ENCODE results near the gene FSHR. TPM values are rescaled to one million over a fixed set of nuclear protein-coding genes. Genes with fewer than 3 reads are reported as not detected.

Gene FSHR
- total RNA-seq, 2 experiments from 2014 or later, result not detected

- intact Hi-C loops (cut with micrococcal nuclease), result no loop called here
- DNase-seq, result no peak
- H3K9me3 Mint-ChIP-seq, result no peaks in the 10 kb centered on the region
- H3K4me1 Mint-ChIP-seq (ENCODE audit: low read depth), result no peaks in the 10 kb centered on the region
- no peaks in the 10 kb centered on the region for H3K27me3 Mint-ChIP-seq
- CTCF ChIA-PET, result no interaction called here
- no peak overlapping the region for H3K4me3 Mint-ChIP-seq
- H3K27ac Mint-ChIP-seq, result no peak overlapping the region
- H3K36me3 Mint-ChIP-seq, result no peaks in the 10 kb centered on the region
- POLR2A ChIA-PET, result no interaction called here
These were observed 10.4 kb upstream of the FSHR start for GRCh38 chr2:49164729-49165128.

GRCh38 chr2:49162151-49162550 is 7.8 kb upstream of the FSHR start:
- intact Hi-C loops (cut with micrococcal nuclease), result no loop called here
- Mint-ChIP-seq H3K4me3 (no peak overlapping the region), H3K4me1 (ENCODE audit: low read depth) (no peaks in the 10 kb centered on the region), H3K9me3 (no peaks in the 10 kb centered on the region), H3K27ac (no peak overlapping the region), H3K27me3 (no peaks in the 10 kb centered on the region), H3K36me3 (no peaks in the 10 kb centered on the region)
- ChIA-PET CTCF (no interaction called here), POLR2A (no interaction called here)
- DNase-seq, result no peak

GRCh38 chr2:49154891-49155290 is 576 bp upstream of the FSHR start:
- no peak for DNase-seq
- CTCF ChIA-PET, result no interaction called here
- Mint-ChIP-seq H3K4me3 (no peak overlapping the region), H3K36me3 (no peaks in the 10 kb centered on the region), H3K27ac (no peak overlapping the region), H3K27me3 (no peaks in the 10 kb centered on the region), H3K9me3 (no peaks in the 10 kb centered on the region), H3K4me1 (ENCODE audit: low read depth) (no peaks in the 10 kb centered on the region)
- intact Hi-C loops (cut with micrococcal nuclease), result no loop called here
- POLR2A ChIA-PET, result no interaction called here

GRCh38 chr2:49153252-49153651 is 1.1 kb downstream of the FSHR start:
- DNase-seq, result no peak
- no peak overlapping the region for H3K27ac Mint-ChIP-seq
- intact Hi-C loops (cut with micrococcal nuclease), result no loop called here
- ChIA-PET CTCF (no interaction called here), POLR2A (no interaction called here)
- H3K36me3 Mint-ChIP-seq, result no peaks in the 10 kb centered on the region
- H3K27me3 Mint-ChIP-seq, result no peaks in the 10 kb centered on the region
- H3K4me3 Mint-ChIP-seq, result no peak overlapping the region
- no peaks in the 10 kb centered on the region for H3K9me3 Mint-ChIP-seq
- H3K4me1 Mint-ChIP-seq (ENCODE audit: low read depth), result no peaks in the 10 kb centered on the region

- H3K4me1 Mint-ChIP-seq (ENCODE audit: low read depth), result no peaks in the 10 kb centered on the region
- no peaks in the 10 kb centered on the region for H3K27me3 Mint-ChIP-seq
- intact Hi-C loops (cut with micrococcal nuclease), result no loop called here
- ChIA-PET CTCF (no interaction called here), POLR2A (no interaction called here)
- no peaks in the 10 kb centered on the region for H3K9me3 Mint-ChIP-seq
- no peaks in the 10 kb centered on the region for H3K36me3 Mint-ChIP-seq
- DNase-seq, result no peak
- no peak overlapping the region for H3K27ac Mint-ChIP-seq
- no peak overlapping the region for H3K4me3 Mint-ChIP-seq
These were observed 1.5 kb downstream of the FSHR start for GRCh38 chr2:49152824-49153223.

- intact Hi-C loops (cut with micrococcal nuclease), result no loop called here
- no peaks in the 10 kb centered on the region for H3K9me3 Mint-ChIP-seq
- DNase-seq, result no peak
- H3K4me3 Mint-ChIP-seq, result no peak overlapping the region
- H3K27ac Mint-ChIP-seq, result no peak overlapping the region
- no peaks in the 10 kb centered on the region for H3K27me3 Mint-ChIP-seq
- ChIA-PET POLR2A (no interaction called here), CTCF (no interaction called here)
- no peaks in the 10 kb centered on the region for H3K4me1 Mint-ChIP-seq (ENCODE audit: low read depth)
- no peaks in the 10 kb centered on the region for H3K36me3 Mint-ChIP-seq
These were observed 7.9 kb downstream of the FSHR start for GRCh38 chr2:49146401-49146800.

GRCh38 chr2:49131801-49132200 is 22.5 kb downstream of the FSHR start:
- H3K9me3 Mint-ChIP-seq, result peaks cover 14% of the 10 kb centered on the region
- no peak for DNase-seq
- H3K27me3 Mint-ChIP-seq, result no peaks in the 10 kb centered on the region
- POLR2A ChIA-PET, result no interaction called here
- H3K4me1 Mint-ChIP-seq (ENCODE audit: low read depth), result no peaks in the 10 kb centered on the region
- no peak overlapping the region for H3K27ac Mint-ChIP-seq
- H3K4me3 Mint-ChIP-seq, result no peak overlapping the region
- H3K36me3 Mint-ChIP-seq, result no peaks in the 10 kb centered on the region
- CTCF ChIA-PET, result no interaction called here
- intact Hi-C loops (cut with micrococcal nuclease), result no loop called here

- CTCF ChIA-PET, result no interaction called here
These were observed 25.3 kb downstream of the FSHR start for GRCh38 chr2:49129034-49129433.

GRCh38 chr2:49123600-49123999 is 30.7 kb downstream of the FSHR start:
- Mint-ChIP-seq H3K27me3 (no peaks in the 10 kb centered on the region), H3K36me3 (no peaks in the 10 kb centered on the region), H3K4me1 (ENCODE audit: low read depth) (no peaks in the 10 kb centered on the region), H3K27ac (no peak overlapping the region), H3K9me3 (no peaks in the 10 kb centered on the region), H3K4me3 (no peak overlapping the region)
- ChIA-PET CTCF (no interaction called here), POLR2A (no interaction called here)
- intact Hi-C loops (cut with micrococcal nuclease), result no loop called here
- no peak for DNase-seq

More at GRCh38 chr2:49129034-49129433, 25.3 kb downstream of the FSHR start:
- Mint-ChIP-seq H3K36me3 (no peaks in the 10 kb centered on the region), H3K9me3 (peaks cover 14% of the 10 kb centered on the region), H3K27ac (no peak overlapping the region), H3K27me3 (no peaks in the 10 kb centered on the region), H3K4me3 (no peak overlapping the region), H3K4me1 (ENCODE audit: low read depth) (no peaks in the 10 kb centered on the region)
- intact Hi-C loops (cut with micrococcal nuclease), result no loop called here
- DNase-seq, result no peak
- POLR2A ChIA-PET, result no interaction called here

- POLR2A ChIA-PET, result no interaction called here
- Mint-ChIP-seq H3K36me3 (no peaks in the 10 kb centered on the region), H3K4me1 (ENCODE audit: low read depth) (no peaks in the 10 kb centered on the region), H3K4me3 (no peak overlapping the region), H3K27ac (no peak overlapping the region), H3K9me3 (no peaks in the 10 kb centered on the region), H3K27me3 (no peaks in the 10 kb centered on the region)
- no peak for DNase-seq
- intact Hi-C loops (cut with micrococcal nuclease), result no loop called here
- CTCF ChIA-PET, result no interaction called here
These were observed 32.2 kb downstream of the FSHR start for GRCh38 chr2:49122107-49122506.

- H3K36me3 Mint-ChIP-seq, result no peaks in the 10 kb centered on the region
- no peak for DNase-seq
- H3K27me3 Mint-ChIP-seq, result no peaks in the 10 kb centered on the region
- intact Hi-C loops (cut with micrococcal nuclease), result no loop called here
- ChIA-PET POLR2A (no interaction called here), CTCF (no interaction called here)
- H3K4me1 Mint-ChIP-seq (ENCODE audit: low read depth), result no peaks in the 10 kb centered on the region
- H3K4me3 Mint-ChIP-seq, result no peak overlapping the region
- H3K27ac Mint-ChIP-seq, result no peak overlapping the region
- H3K9me3 Mint-ChIP-seq, result no peaks in the 10 kb centered on the region
These were observed 41.3 kb downstream of the FSHR start for GRCh38 chr2:49113046-49113445.

GRCh38 chr2:49111456-49111855 is 42.9 kb downstream of the FSHR start:
- intact Hi-C loops (cut with micrococcal nuclease), result no loop called here
- CTCF ChIA-PET, result no interaction called here

GRCh38 chr2:49111006-49111405 is 43.3 kb downstream of the FSHR start:
- no peak for DNase-seq
- ChIA-PET CTCF (no interaction called here), POLR2A (no interaction called here)
- intact Hi-C loops (cut with micrococcal nuclease), result no loop called here
- Mint-ChIP-seq H3K27ac (no peak overlapping the region), H3K4me1 (ENCODE audit: low read depth) (no peaks in the 10 kb centered on the region), H3K9me3 (no peaks in the 10 kb centered on the region), H3K36me3 (no peaks in the 10 kb centered on the region), H3K27me3 (no peaks in the 10 kb centered on the region), H3K4me3 (no peak overlapping the region)

More at GRCh38 chr2:49111456-49111855, 42.9 kb downstream of the FSHR start:
- no peaks in the 10 kb centered on the region for H3K36me3 Mint-ChIP-seq
- no peak overlapping the region for H3K27ac Mint-ChIP-seq
- H3K4me3 Mint-ChIP-seq, result no peak overlapping the region
- H3K4me1 Mint-ChIP-seq (ENCODE audit: low read depth), result no peaks in the 10 kb centered on the region
- POLR2A ChIA-PET, result no interaction called here
- no peaks in the 10 kb centered on the region for H3K27me3 Mint-ChIP-seq
- H3K9me3 Mint-ChIP-seq, result no peaks in the 10 kb centered on the region
- DNase-seq, result no peak

- no peak for DNase-seq
- H3K27me3 Mint-ChIP-seq, result no peaks in the 10 kb centered on the region
- intact Hi-C loops (cut with micrococcal nuclease), result no loop called here
These were observed 43.7 kb downstream of the FSHR start for GRCh38 chr2:49110571-49110970.

More at GRCh38 chr2:49110571-49110970, 43.7 kb downstream of the FSHR start:
- no peaks in the 10 kb centered on the region for H3K9me3 Mint-ChIP-seq
- CTCF ChIA-PET, result no interaction called here
- H3K36me3 Mint-ChIP-seq, result no peaks in the 10 kb centered on the region
- no peak overlapping the region for H3K4me3 Mint-ChIP-seq
- POLR2A ChIA-PET, result no interaction called here
- H3K27ac Mint-ChIP-seq, result no peak overlapping the region
- no peaks in the 10 kb centered on the region for H3K4me1 Mint-ChIP-seq (ENCODE audit: low read depth)

Data from activated CD4-positive, alpha-beta memory T cell treated with anti-CD3 and anti-CD28 coated beads for 36 hours (primary cell).